Bronchial epithelial cell (primary cell): Measurements from ENCODE around the gene NUAK2. TPM values are rescaled to one million over a fixed set of nuclear protein-coding genes. Genes with fewer than 3 reads are reported as not detected.

Experiments
- DNase-seq: peaks from one replicate; pipeline ENCODE4 v3.0.0-alpha.2; 2010; ENCODE audit warnings: low read depth
- FAIRE-seq: peaks from 2 replicates; lab custom pipeline; 2011; peaks lifted over from hg19 to GRCh38; lab: Jason Lieb, UNC
- H3K27me3 ChIP-seq: 2 replicates; pipeline ENCODE4 v1.5.1; 2011; ENCODE audit warnings: low read length; ENCODE audit not compliant: control insufficient read depth, insufficient read depth
- H3K36me3 ChIP-seq: 2 replicates; pipeline ENCODE4 v1.5.1; 2011; ENCODE audit warnings: low read length; ENCODE audit not compliant: control insufficient read depth, insufficient read depth
- H3K4me3 ChIP-seq: 2 replicates; pipeline ENCODE4 v1.5.1; 2011; ENCODE audit warnings: mild to moderate bottlenecking, low read depth, low read length, control low read depth
- total RNA-seq: library from RNA; depleted of rRNA; stranded (reverse); fragments of >200 nt; gene quantifications from 2 replicates; pipeline ENCODE4 v1.2.1, GENCODE V29; 2014
- TF ChIP-seq, protein P1 (sequence below): IDR thresholded peaks from 2 replicates; pipeline ENCODE4 v1.5.1; 2011; ENCODE audit warnings: mild to moderate bottlenecking, moderate library complexity, low read length, control low read depth, inconsistent platforms; ENCODE audit not compliant: insufficient read depth, severe bottlenecking

The NUAK2 gene
- total RNA-seq, 1 donor from 2014 or later, result 3.9 TPM

DNA sequence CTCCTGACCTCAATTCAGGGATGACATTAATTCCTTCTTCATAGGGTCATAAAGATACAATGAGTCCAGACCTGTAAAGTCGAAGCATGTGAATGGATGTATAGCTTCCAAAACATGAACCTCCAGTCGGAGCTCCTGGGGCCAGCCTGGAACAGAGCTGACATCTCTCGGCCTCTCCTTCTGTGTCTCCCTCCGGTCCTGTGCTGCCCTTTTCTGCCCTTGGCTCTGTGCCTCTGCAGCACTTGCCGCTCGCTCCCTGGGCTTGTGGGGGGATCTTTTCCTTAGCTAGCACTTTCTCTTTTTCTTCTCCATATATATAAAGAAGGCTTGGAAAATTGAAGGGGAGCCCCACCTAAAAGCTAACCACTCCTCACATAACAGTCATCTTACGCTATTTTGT, 51.3 kb downstream of the NUAK2 start:
- FAIRE-seq, result no peak

DNA sequence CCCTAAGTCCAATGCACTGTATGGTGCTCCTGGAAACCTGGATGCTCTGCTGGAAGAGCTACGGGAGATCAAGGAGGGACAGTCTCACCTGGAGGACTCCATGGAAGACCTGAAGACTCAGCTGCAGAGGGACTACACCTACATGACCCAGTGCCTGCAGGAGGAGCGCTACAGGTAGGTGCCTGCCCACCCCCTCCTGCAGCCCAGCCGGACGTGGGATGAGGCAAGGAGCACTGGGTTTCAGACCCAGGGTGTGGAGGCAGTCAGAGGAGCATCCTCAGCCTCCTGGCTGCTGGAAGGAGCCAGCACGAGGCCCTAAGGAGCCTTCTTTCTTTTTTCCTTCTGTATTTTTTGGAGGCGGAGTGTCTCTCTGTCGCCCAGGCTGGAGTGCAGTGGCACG, 51.8 kb downstream of the NUAK2 start:
- no peak overlapping the region for H3K4me3 ChIP-seq
- DNase-seq (no peak), FAIRE-seq (no peak)
- no peaks in the 10 kb centered on the region for H3K27me3 ChIP-seq
- TF ChIP-seq, protein P1, sequence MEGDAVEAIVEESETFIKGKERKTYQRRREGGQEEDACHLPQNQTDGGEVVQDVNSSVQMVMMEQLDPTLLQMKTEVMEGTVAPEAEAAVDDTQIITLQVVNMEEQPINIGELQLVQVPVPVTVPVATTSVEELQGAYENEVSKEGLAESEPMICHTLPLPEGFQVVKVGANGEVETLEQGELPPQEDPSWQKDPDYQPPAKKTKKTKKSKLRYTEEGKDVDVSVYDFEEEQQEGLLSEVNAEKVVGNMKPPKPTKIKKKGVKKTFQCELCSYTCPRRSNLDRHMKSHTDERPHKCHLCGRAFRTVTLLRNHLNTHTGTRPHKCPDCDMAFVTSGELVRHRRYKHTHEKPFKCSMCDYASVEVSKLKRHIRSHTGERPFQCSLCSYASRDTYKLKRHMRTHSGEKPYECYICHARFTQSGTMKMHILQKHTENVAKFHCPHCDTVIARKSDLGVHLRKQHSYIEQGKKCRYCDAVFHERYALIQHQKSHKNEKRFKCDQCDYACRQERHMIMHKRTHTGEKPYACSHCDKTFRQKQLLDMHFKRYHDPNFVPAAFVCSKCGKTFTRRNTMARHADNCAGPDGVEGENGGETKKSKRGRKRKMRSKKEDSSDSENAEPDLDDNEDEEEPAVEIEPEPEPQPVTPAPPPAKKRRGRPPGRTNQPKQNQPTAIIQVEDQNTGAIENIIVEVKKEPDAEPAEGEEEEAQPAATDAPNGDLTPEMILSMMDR, result no peak
- no peaks in the 10 kb centered on the region for H3K36me3 ChIP-seq

More for the DNA sequence above, 51.3 kb downstream of the NUAK2 start:
- H3K36me3 ChIP-seq, result no peaks in the 10 kb centered on the region
- H3K27me3 ChIP-seq, result no peaks in the 10 kb centered on the region
- H3K4me3 ChIP-seq, result no peak overlapping the region
- TF ChIP-seq, protein P1, result no peak
- DNase-seq, result no peak

DNA sequence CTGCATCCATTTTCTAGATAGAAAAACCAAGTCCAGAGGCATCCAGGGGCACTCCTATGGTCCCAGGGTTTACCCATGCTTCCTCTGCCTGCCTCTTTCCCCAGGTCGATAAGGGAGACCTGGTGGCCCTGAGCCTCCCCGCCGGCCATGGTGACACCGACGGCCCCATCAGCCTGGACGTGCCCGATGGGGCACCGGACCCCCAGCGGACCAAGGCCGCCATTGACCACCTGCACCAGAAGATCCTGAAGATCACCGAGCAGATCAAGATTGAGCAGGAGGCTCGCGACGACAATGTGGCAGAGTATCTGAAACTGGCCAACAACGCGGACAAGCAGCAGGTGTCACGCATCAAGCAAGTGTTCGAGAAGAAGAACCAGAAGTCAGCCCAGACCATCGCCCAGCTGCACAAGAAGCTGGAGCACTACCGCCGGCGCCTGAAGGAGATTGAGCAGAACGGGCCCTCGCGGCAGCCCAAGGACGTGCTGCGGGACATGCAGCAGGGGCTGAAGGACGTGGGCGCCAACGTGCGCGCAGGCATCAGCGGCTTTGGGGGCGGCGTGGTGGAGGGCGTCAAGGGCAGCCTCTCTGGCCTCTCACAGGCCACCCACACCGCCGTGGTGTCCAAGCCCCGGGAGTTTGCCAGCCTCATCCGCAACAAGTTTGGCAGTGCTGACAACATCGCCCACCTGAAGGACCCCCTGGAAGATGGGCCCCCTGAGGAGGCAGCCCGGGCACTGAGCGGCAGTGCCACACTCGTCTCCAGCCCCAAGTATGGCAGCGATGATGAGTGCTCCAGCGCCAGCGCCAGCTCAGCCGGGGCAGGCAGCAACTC, 52.5 kb downstream of the NUAK2 start:
- TF ChIP-seq, protein P1, result no peak
- Histone ChIP-seq H3K36me3 (no peaks in the 10 kb centered on the region), H3K27me3 (no peaks in the 10 kb centered on the region), H3K4me3 (no peak overlapping the region)
- FAIRE-seq (no peak), DNase-seq (no peak)

DNA sequence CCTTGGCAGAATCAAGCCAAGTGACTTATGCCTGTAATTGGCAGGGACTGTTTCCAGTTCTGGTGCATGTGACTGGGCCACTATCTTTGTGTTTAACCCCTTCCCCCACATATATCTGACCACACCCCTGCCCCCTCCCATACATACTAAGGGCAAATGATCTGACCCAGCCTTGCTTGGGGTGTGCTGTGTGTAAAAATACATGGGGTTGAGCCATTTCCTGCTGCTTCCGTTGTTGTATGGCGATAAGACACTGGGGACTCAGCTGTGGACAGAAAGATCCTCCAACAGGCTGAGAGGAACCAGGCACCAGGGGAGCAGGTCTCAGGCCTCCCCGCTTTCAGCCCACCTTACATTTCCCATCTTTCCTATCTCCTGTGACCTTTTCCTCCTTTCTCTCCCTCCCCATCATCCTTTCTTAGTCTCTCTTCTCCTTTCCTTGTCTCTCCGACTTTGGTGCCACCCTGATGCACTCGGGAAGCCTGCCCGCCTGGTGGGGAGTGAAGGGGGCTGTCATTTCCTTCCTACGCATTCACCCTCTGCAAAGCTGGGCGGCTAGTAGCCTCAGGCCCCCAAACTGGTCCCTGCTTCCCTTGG, 54.1 kb downstream of the NUAK2 start:
- TF ChIP-seq, protein P1, result no peak
- Histone ChIP-seq H3K4me3 (no peak overlapping the region), H3K36me3 (no peaks in the 10 kb centered on the region), H3K27me3 (no peaks in the 10 kb centered on the region)
- FAIRE-seq (no peak), DNase-seq (no peak)

DNA sequence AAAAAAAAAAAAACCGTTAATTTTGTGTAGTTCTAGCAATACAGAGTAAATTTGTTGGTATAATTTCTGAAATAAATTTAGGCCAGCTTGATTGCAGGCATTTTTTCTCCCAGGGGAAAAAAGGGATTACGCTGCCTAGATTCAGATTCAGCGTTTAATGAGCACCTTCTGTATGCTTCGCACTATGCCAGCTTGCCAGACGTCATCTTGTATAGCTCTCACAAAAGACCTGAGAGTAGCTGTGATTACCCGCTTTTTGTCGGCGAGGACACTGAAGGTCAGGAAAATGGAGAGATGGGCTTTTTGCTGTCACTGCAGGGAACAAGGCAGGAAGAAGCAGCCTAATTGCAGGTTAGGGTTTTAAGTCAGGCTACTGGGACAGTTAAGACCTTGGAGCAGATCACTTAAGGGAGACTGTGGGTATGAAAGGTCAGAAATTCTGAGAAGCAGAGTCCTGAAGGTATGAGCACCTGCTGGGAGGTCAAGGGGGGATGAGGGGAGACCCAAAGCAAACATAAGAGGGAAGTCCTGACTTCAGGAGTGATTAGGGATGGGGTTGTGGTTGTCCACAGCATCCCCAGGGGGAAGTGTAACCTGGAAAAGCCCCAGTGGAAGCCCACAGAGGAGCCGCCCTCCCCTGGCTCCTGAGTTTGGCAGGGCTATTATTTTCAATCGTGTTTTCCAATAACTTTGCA, 54.8 kb downstream of the NUAK2 start:
- no peak for FAIRE-seq
- Histone ChIP-seq H3K4me3 (no peak overlapping the region), H3K27me3 (no peaks in the 10 kb centered on the region), H3K36me3 (no peaks in the 10 kb centered on the region)
- no peak for DNase-seq
- TF ChIP-seq, protein P1, result no peak
